ENCODE measurements around the gene MSN. TPM values are rescaled to one million over a fixed set of nuclear protein-coding genes. Genes with fewer than 3 reads are reported as not detected.

Gene MSN
- total and polyA plus RNA-seq, 10 of the 15 experiments (the other 5 are each of a cell fraction or from before 2014, with no cell fraction given) = 93.8 to 432 (median 270) TPM

- Histone ChIP-seq H3K4me1 (ENCODE audit: control insufficient read depth, insufficient read depth, low read length) (peaks cover 53% of the 10 kb centered on the region), H3K79me2 (ENCODE audit: control insufficient read depth, insufficient read depth, low read length) (peaks cover 80% of the 10 kb centered on the region), H3K4me3 (no peak overlapping the region), H4K20me1 (ENCODE audit: control insufficient read depth, insufficient read depth) (no peaks in the 10 kb centered on the region; the same call in none of the 2 replicates), H3K27me3 (replicated peaks in 1 of 2; ENCODE audit: control insufficient read depth in 2 of 2, insufficient read depth in 2 of 2, low read length in 1 of 2) (no peaks in the 10 kb centered on the region), H3K9me3 (replicated peaks; ENCODE audit: control insufficient read depth, insufficient read depth, low read length) (no peaks in the 10 kb centered on the region), H3K9ac (ENCODE audit: control insufficient read depth, insufficient read depth, low read length) (no peak overlapping the region), H3K36me3 (ENCODE audit: control insufficient read depth in 2 of 2, insufficient read depth in 2 of 2, low read length in 1 of 2) (peaks cover 0 to 1% of the 10 kb centered on the region in 2 experiments; a peak in 3 of 4 replicates), H2AFZ (ENCODE audit: control insufficient read depth, low read depth, low read length) (no peak overlapping the region), H3K4me2 (ENCODE audit: control insufficient read depth, insufficient read depth) (peak overlapping the region; percentile 39), H3K27ac (ENCODE audit: control insufficient read depth, insufficient read depth) (peak overlapping the region; percentile 77)
- ChIA-PET CTCF (interaction anchor here (1.3 to 4.4 kb wide), 4 partner anchors 9 to 34 kb away, joined by 5 to 26 read pairs (median 16); no protein-coding TSS in a partner anchor), SMC1A (ENCODE audit: uncharacterized antibody, unreplicated experiment) (interaction anchor here (1.0 to 9.0 kb wide), 14 partner anchors 8 to 358 kb away, joined by 3 to 112 read pairs (median 6); partner anchors contain the start of gene MSN), POLR2A (interaction anchor here (1.5 to 5.1 kb wide), 7 partner anchors 8 to 34 kb away, joined by 4 to 26 read pairs (median 7); no protein-coding TSS in a partner anchor), RAD21 (ENCODE audit: unreplicated experiment) (interaction anchor here (1.0 to 9.6 kb wide), 11 partner anchors 8 to 359 kb away, joined by 3 to 109 read pairs (median 7); partner anchors contain the start of gene MSN)
- intact Hi-C loops (cut with micrococcal nuclease; ENCODE audit: unreplicated experiment) (loop anchor here (1.0 kb wide), 1 partner anchor 10 kb away; no protein-coding TSS in a partner anchor), in situ Hi-C loops (cut with MboI) (no loop called here)
- no TSS peak for BruUV-seq (replicated peaks)
- FAIRE-seq (peak; percentile 73), DNase-seq (ENCODE audit: low read depth, low spot score) (peak; percentile 74), ATAC-seq (peak; percentile 88)
- WGBS (ENCODE audit: insufficient coverage, insufficient replicate concordance, low lambda C conversion rate, missing lambda C conversion rate) = 0% methylated on average over 3 of the region's 3 CpGs
- no peak for TF ChIP-seq E2F4 (IDR thresholded peaks at IDR 0.05; ENCODE audit: low read depth, low read length)
- TF ChIP-seq SIX5 (IDR thresholded peaks at IDR 0.05; ENCODE audit: low read depth, low read length, severe bottlenecking) = no peak
- no peak for TF ChIP-seq YBX1 (IDR thresholded peaks at IDR 0.05)
- TF ChIP-seq BACH1 (IDR thresholded peaks at IDR 0.05; ENCODE audit: borderline replicate concordance) = no peak
- TF ChIP-seq SMC3 (IDR thresholded peaks at IDR 0.05; ENCODE audit: borderline replicate concordance, low read length) = no peak
- no peak for TF ChIP-seq TARDBP (IDR thresholded peaks at IDR 0.05; ENCODE audit: borderline replicate concordance)
- TF ChIP-seq NFIC (IDR thresholded peaks at IDR 0.05; ENCODE audit: low read depth, low read length) = peak; percentile 44; the same call in 1 of the 2 replicates
- 0 out of 2 replicates have a peak, but pooled peaks have one; percentile 18 for TF ChIP-seq MEF2A (IDR thresholded peaks at IDR 0.05; ENCODE audit: insufficient read depth, low read depth, low read length)
- no peak for TF ChIP-seq RCOR1 (conservative IDR thresholded peaks at IDR 0.05; ENCODE audit: low read depth, low read length)
- no peak for TF ChIP-seq TAF1 (IDR thresholded peaks at IDR 0.05; ENCODE audit: borderline replicate concordance, low read depth, low read length)
- no peak for TF ChIP-seq HDAC6 (IDR thresholded peaks at IDR 0.05; ENCODE audit: unreplicated experiment)
- TF ChIP-seq MTA2 (IDR thresholded peaks at IDR 0.05; ENCODE audit: low read depth) = peak; percentile 34; the same call in 1 of the 2 replicates
- no peak for TF ChIP-seq CBX3 (IDR thresholded peaks at IDR 0.05; ENCODE audit: borderline replicate concordance, low read depth)
- 0 out of 2 replicates have a peak, but pooled peaks have one; percentile 8 for TF ChIP-seq TCF12 (IDR thresholded peaks at IDR 0.05; ENCODE audit: low read depth, low read length)
- no peak for TF ChIP-seq FOXK2 (IDR thresholded peaks at IDR 0.05)
- TF ChIP-seq BMI1 (IDR thresholded peaks at IDR 0.05; ENCODE audit: borderline replicate concordance) = no peak
- TF ChIP-seq, protein P1, sequence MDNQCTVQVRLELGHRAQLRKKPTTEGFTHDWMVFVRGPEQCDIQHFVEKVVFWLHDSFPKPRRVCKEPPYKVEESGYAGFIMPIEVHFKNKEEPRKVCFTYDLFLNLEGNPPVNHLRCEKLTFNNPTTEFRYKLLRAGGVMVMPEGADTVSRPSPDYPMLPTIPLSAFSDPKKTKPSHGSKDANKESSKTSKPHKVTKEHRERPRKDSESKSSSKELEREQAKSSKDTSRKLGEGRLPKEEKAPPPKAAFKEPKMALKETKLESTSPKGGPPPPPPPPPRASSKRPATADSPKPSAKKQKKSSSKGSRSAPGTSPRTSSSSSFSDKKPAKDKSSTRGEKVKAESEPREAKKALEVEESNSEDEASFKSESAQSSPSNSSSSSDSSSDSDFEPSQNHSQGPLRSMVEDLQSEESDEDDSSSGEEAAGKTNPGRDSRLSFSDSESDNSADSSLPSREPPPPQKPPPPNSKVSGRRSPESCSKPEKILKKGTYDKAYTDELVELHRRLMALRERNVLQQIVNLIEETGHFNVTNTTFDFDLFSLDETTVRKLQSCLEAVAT (IDR thresholded peaks at IDR 0.05) = no peak
- TF ChIP-seq CEBPB (IDR thresholded peaks at IDR 0.05; ENCODE audit: borderline replicate concordance in 1 of 2, low read depth in 2 of 2, low read length in 2 of 2) = no peak
- no peak for TF ChIP-seq POLR2A (IDR thresholded peaks at IDR 0.05; ENCODE audit: low read depth, low read length)
- no peak for TF ChIP-seq HSF1 (IDR thresholded peaks at IDR 0.05; ENCODE audit: low read depth, low read length)
- TF ChIP-seq, protein P2, sequence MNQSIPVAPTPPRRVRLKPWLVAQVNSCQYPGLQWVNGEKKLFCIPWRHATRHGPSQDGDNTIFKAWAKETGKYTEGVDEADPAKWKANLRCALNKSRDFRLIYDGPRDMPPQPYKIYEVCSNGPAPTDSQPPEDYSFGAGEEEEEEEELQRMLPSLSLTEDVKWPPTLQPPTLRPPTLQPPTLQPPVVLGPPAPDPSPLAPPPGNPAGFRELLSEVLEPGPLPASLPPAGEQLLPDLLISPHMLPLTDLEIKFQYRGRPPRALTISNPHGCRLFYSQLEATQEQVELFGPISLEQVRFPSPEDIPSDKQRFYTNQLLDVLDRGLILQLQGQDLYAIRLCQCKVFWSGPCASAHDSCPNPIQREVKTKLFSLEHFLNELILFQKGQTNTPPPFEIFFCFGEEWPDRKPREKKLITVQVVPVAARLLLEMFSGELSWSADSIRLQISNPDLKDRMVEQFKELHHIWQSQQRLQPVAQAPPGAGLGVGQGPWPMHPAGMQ (IDR thresholded peaks at IDR 0.05; ENCODE audit: borderline replicate concordance) = no peak
Measured at GRCh38 chrX:65688403-65688871, 21.0 kb downstream of the MSN start.

Data from GM12878 (cell line).